Tibial artery (tissue), 4 donors: Measurements from ENCODE around the gene CASQ1.

Experiments
- DNase-seq, 2 donors: peaks; one replicate each; pipeline ENCODE4 v3.0.0-alpha.2; 2019
- H3K27ac ChIP-seq, 2 donors: fragments of 200-600 bp; sonication (generic) in 1 of 2; 1 replicate in 1 of 2; 2 replicates in 1 of 2; pipeline ENCODE4 v1.5.1; 2018 to 2019; ENCODE audit warnings: mild to moderate bottlenecking in 1 of 2
- H3K27me3 ChIP-seq, 2 donors: fragments of 200-600 bp; sonication (generic) in 1 of 2; one replicate each; pipeline versions ENCODE4 v1.5.1 to v1.6.0; 2016 to 2019
- H3K36me3 ChIP-seq, 3 donors: fragments of 200-600 bp; sonication (generic) in 2 of 3; one replicate each; pipeline ENCODE4 v1.5.1; 2016 to 2019; ENCODE audit warnings: mild to moderate bottlenecking in 2 of 3
- H3K4me1 ChIP-seq, 4 donors: fragments of 200-600 bp; sonication (generic) in 2 of 4; 1 replicate in 3 of 4; 2 replicates in 1 of 4; pipeline ENCODE4 v1.5.1; 2016 to 2019
- H3K4me3 ChIP-seq, 2 donors: fragments of 200-600 bp; sonication (generic) in 1 of 2; 1 replicate in 1 of 2; 2 replicates in 1 of 2; pipeline ENCODE4 v1.5.1; 2018 to 2019; ENCODE audit warnings: mild to moderate bottlenecking in 2 of 2
- H3K9me3 ChIP-seq, 3 donors: fragments of 200-600 bp; sonication (generic) in 1 of 3; one replicate each; pipeline ENCODE4 v1.5.1; 2016 to 2019
- CTCF ChIP-seq, 2 experiments: fragments of 200-600 bp in 1 of 2; fragments of 450-650 bp in 1 of 2; IDR thresholded peaks; one replicate each; pipeline ENCODE4 v1.5.1; 2017 to 2019; ENCODE audit warnings: antibody characterized with exemption in 2 of 2, mild to moderate bottlenecking in 1 of 2, moderate library complexity in 1 of 2
- intact Hi-C: fragments of 100-400 bp; cut with DNase I; formaldehyde crosslinking; loops from one replicate; pipeline ENCODE4 v1.15.0; 2023; ENCODE audit warnings: low total_unique reads

CASQ1 gene

GRCh38 chr1:160211046-160211790 is 20.8 kb downstream of the CASQ1 start:
- Histone ChIP-seq H3K27ac (peak overlapping the region; percentile 43 to 97), H3K4me3 (no peak overlapping the region), H3K4me1 (peaks cover 0 to 48% (median 40%) of the 10 kb centered on the region in 4 donors), H3K27me3 (no peaks in the 10 kb centered on the region), H3K36me3 (peaks cover 52 to 71% (median 56%) of the 10 kb centered on the region in 3 donors), H3K9me3 (no peaks in the 10 kb centered on the region)
- TF ChIP-seq CTCF (IDR thresholded peaks at IDR 0.05): no peak
- intact Hi-C loops: no loop called here
- no peak for DNase-seq

GRCh38 chr1:160214481-160215140 is 24.2 kb downstream of the CASQ1 start:
- Histone ChIP-seq H3K36me3 (peaks cover 64 to 84% (median 70%) of the 10 kb centered on the region in 3 donors), H3K4me1 (peaks cover 0 to 44% (median 37%) of the 10 kb centered on the region in 4 donors)

GRCh38 chr1:160216301-160216700 is 25.9 kb downstream of the CASQ1 start:
- Histone ChIP-seq H3K27me3 (no peaks in the 10 kb centered on the region), H3K36me3 (peaks cover 59 to 91% (median 81%) of the 10 kb centered on the region in 3 donors), H3K27ac (peak overlapping the region; percentile 61 to 81), H3K4me1 (peaks cover 0 to 34% (median 25%) of the 10 kb centered on the region in 4 donors), H3K4me3 (no peak overlapping the region), H3K9me3 (no peaks in the 10 kb centered on the region)
- DNase-seq: no peak
- intact Hi-C loops: loop anchor here (2.0 to 5.0 kb wide), 2 partner anchors 22 to 114 kb away; no protein-coding TSS in a partner anchor
- TF ChIP-seq CTCF (IDR thresholded peaks at IDR 0.05): no peak

More at GRCh38 chr1:160214481-160215140, 24.2 kb downstream of the CASQ1 start:
- H3K27ac ChIP-seq: no peak overlapping the region
- intact Hi-C loops: loop anchor here (5.0 kb wide), 1 partner anchor 112 kb away; no protein-coding TSS in a partner anchor
- no peak for DNase-seq
- no peaks in the 10 kb centered on the region for H3K9me3 ChIP-seq
- H3K27me3 ChIP-seq: no peaks in the 10 kb centered on the region
- no peak overlapping the region for H3K4me3 ChIP-seq
- no peak for TF ChIP-seq CTCF (IDR thresholded peaks at IDR 0.05)

GRCh38 chr1:160217481-160218051 is 27.2 kb downstream of the CASQ1 start:
- Histone ChIP-seq H3K4me3 (peak overlapping the region in 1 of 2 donors; percentile 8), H3K9me3 (no peaks in the 10 kb centered on the region), H3K4me1 (peaks cover 0 to 34% (median 25%) of the 10 kb centered on the region in 4 donors), H3K36me3 (peaks cover 54 to 91% (median 74%) of the 10 kb centered on the region in 3 donors), H3K27ac (peak overlapping the region; percentile 61 to 81), H3K27me3 (no peaks in the 10 kb centered on the region)
- TF ChIP-seq CTCF (IDR thresholded peaks at IDR 0.05): no peak
- intact Hi-C loops: loop anchor here (2.0 to 5.0 kb wide), 2 partner anchors 23 to 115 kb away; no protein-coding TSS in a partner anchor
- DNase-seq: no peak

- Histone ChIP-seq H3K27me3 (no peaks in the 10 kb centered on the region), H3K9me3 (no peaks in the 10 kb centered on the region), H3K36me3 (peaks cover 54 to 91% (median 74%) of the 10 kb centered on the region in 3 donors), H3K4me1 (peaks cover 0 to 34% (median 25%) of the 10 kb centered on the region in 4 donors), H3K27ac (peak overlapping the region; percentile 61 to 81), H3K4me3 (no peak overlapping the region)
- peak; percentile 55 to 78 for DNase-seq
- TF ChIP-seq CTCF (IDR thresholded peaks at IDR 0.05): peak; percentile 71 to 76
- intact Hi-C loops: loop anchor here (5.0 kb wide), 1 partner anchor 117 kb away; no protein-coding TSS in a partner anchor
Measured at GRCh38 chr1:160219062-160219929, 28.9 kb downstream of the CASQ1 start.
